Stimulated activated CD8-positive, alpha-beta memory T cell treated with anti-CD3 and anti-CD28 coated beads, Interleukin-7, amount 100 ng/mL, for 1 hour (primary cell): ENCODE results near the gene NSDHL.

ENCODE experiments used
- DNase-seq, 2 donors: peaks; one replicate each; pipeline ENCODE4 v3.0.0-alpha.2; 2020; ENCODE audit warnings: low read depth in 2 of 2

Gene NSDHL

DNA sequence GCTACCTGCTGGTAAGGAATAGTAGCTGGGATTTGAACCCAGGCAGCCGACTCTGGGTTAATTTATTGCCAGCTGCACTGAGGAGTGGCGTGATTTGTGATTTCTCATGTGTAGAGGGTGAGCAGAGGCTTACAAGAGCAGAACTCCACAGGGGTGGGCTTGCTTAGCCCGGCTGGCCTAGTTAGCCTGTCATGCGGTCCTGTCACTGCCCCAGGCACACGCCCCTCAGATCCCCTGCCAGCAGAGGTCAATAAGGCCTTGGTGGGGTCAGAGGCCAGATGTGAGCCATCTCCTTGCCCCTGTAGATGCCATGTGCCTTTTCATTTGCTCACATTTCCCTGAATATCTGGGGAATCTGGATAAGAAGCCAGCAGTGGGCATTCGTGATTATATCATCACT is 13.4 kb downstream of the NSDHL start:
- DNase-seq, result no peak

GRCh38 chrX:152845618-152846240 is 14.9 kb downstream of the NSDHL start:
- no peak for DNase-seq

DNA sequence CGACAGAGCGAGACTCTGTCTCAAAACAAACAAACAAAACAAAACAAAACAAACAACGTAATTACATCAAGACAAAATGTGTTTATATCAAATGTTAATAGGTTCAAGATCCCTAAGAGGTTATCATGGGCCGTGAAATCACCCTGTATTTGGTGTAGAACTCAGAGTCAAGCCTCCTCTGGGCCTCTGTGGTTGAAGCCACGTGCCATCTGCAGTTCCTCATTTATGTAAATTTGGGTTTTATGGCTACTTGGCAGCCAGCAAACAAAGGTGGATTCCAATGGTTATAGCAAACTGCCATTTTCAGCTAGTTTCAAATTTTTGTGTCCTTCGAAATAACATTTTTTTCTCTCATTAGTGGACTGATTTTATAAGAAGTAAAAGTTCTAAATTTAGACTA is 16.4 kb downstream of the NSDHL start:
- no peak for DNase-seq

DNA sequence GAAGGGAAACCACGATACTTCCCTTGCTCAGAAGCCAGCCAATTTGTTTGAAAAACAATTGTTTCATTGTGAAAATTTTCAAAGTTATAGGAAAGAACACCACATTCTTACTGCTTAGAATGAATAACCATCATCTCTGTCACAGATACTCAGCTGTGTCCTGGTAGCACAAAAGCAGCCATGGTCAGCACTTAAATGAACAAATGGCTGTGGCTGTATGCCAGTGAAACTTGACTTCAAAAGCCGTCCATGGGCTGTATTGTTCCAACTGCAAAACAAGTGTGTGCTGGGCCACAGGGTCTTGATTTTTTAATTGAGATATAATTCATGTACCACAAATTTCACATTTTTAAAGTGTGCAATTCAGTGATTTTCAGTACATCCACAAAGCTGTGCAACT is 19.6 kb downstream of the NSDHL start:
- no peak for DNase-seq

DNA sequence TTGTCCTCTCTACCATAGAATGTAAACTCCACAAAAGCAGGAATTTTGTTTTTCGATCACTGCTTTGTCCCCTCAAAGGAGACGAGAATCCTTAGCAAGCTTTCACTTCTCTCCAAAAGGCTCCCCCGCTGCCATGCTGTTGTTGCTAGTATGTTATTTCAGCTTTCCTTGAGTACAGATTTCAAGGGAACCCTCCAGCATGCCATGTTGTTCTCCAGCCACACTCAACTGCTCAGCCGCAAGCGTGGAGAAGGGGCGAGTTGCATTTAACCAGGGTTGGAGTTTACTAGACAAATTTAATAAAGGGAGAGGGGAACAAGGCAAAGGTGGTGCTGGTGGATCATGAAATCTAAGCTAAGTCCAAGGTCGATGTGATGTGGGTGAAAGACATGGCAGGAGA is 23.1 kb downstream of the NSDHL start:
- DNase-seq, result no peak

DNA sequence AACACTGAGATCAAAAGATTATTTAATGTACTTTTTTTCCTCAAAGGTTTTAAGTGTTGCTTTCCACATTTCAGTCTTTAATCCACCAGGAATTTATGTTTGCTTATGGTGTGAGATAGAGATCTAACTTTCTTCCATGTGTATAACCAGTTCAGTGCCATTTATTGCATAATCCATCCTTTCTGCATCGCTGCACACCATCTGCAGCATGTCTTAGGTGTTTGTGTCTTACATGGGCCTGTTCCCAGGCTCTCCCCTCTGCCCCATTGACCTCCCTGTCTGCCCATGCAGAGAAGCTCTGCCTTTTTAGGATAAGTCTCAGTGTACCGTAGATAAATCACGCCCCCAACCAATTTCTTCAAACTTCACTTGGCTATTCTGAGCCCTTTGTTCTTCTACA is 30.3 kb downstream of the NSDHL start:
- no peak for DNase-seq

DNA sequence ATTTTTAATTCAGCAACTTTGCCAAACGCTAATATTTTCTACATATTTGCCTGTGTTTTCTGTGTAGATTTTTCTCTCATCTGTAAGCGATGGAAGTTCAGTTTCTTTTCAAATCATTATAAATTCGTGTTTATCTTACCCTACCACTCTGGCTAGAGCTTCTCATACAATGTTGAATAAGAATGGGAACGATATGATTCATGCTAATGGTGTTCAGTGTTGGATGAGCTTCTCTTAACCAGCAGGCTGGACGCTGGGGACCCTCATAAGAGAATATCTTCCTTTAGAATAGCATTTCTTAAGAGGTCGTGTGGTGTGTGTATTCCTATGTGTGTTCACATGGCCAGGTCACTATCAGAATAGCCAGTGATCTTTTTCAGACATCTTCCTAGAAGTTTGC is 31.0 kb downstream of the NSDHL start:
- no peak for DNase-seq

- no peak for DNase-seq
Observed at GRCh38 chrX:152865232-152865920, 34.5 kb downstream of the NSDHL start.

GRCh38 chrX:152866386-152866785 is 35.5 kb downstream of the NSDHL start:
- DNase-seq, result no peak

- no peak for DNase-seq
Observed at GRCh38 chrX:152869972-152870371, 39.1 kb downstream of the NSDHL start.

- DNase-seq, result no peak
Observed at GRCh38 chrX:152871260-152871659, 40.4 kb downstream of the NSDHL start.

DNA sequence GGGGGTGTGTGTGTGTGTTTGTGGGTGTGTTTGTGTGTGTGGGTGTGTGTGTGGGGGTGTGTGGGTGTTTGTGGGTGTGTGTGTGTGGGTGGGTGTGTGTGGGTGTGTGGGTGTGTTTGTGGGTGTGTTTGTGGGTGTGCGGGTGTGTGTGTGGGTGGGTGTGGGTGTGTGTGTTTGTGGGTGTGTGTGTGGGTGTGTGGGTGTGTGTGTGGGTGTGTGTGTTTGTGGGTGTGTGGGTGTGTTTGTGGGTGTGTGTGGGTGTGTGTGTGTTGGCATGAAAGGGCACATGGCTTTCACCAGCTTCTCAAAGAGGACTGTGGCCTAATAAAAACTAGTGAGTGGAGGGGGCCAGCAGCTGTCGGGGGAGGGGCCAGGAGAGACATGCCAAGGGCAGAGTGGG is 41.7 kb downstream of the NSDHL start:
- DNase-seq, result no peak

- DNase-seq, result no peak
Observed at GRCh38 chrX:152873361-152873760, 42.5 kb downstream of the NSDHL start.

GRCh38 chrX:152876931-152877840 is 46.3 kb downstream of the NSDHL start:
- DNase-seq, result no peak

- no peak for DNase-seq
Observed at GRCh38 chrX:152878976-152879755, 48.3 kb downstream of the NSDHL start.

DNA sequence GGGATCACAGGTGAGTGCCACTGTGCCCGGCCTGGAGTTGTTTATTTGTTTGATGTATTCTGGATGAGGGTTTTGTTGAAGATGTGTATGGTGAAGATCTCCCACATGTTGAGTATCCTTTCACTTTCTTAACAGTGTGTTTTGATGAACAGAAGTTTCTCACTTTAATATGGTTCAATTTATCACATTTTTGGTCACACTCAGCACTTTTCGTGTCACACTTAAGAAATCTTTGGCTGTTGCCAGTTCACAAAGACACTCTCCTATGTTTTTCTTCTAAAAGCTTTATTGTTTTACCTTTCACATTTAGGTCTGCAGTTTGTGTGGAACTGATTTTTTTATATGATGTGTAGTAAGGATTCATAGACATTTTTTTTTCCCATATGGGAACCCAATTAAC is 50.4 kb downstream of the NSDHL start:
- no peak for DNase-seq

- no peak for DNase-seq
Observed at GRCh38 chrX:152884171-152884570, 53.3 kb downstream of the NSDHL start.

GRCh38 chrX:152886716-152887115 is 55.9 kb downstream of the NSDHL start:
- no peak for DNase-seq

- DNase-seq, result no peak
Observed at GRCh38 chrX:152892499-152892898, 61.6 kb downstream of the NSDHL start.

GRCh38 chrX:152892999-152893891 is 62.4 kb downstream of the NSDHL start:
- DNase-seq, result no peak
